ENCODE data around the gene VPS13A.

DNA sequence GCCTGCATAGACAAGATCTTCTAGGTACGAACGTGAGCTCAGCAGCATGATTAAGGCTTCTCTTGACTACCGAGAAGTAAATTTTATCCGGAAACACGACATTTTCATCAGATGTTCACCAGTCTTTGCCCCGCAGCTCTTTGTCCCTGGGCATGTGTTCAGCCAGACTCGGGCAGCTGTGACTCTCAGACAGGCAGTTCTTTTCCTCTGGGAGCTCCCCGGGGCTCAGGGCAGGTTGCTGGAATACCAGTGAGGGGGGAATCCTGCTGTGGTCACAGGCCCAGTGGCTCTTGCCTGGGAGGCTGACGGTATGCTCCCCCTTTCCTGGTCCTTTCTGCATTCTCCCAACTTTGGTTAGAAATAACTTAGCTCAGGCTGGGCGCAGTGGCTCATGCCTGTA, 284.7 kb downstream of the VPS13A start:
- no peak for TF ChIP-seq POLR2A (IDR thresholded peaks at IDR 0.05; ENCODE audit: low read depth, low read length)
- no peak for TF ChIP-seq TAF1 (IDR thresholded peaks at IDR 0.05; ENCODE audit: borderline replicate concordance, low read depth, low read length)
- no peak for TF ChIP-seq POLR2AphosphoS5 (IDR thresholded peaks at IDR 0.05; ENCODE audit: low read depth, low read length)
